OCI-LY1 (cell line): Measurements from ENCODE around the gene MRPL36.

Experiments
- H2AFZ ChIP-seq: fragments of 200-600 bp; sonication (generic), shearing (Covaris generic); 2 replicates; pipeline ENCODE4 v1.6.0; 2014; ENCODE audit warnings: antibody characterized with exemption, mild to moderate bottlenecking, low read length
- H3F3A ChIP-seq: fragments of 200-600 bp; sonication (generic), shearing (Covaris generic); 2 replicates; pipeline ENCODE4 v1.6.0; 2014; ENCODE audit warnings: mild to moderate bottlenecking, antibody characterized with exemption, low read length, moderate library complexity; ENCODE audit not compliant: insufficient read depth
- H3K27ac ChIP-seq: fragments of 200-600 bp; sonication (generic); 2 replicates; pipeline ENCODE4 v1.5.1; 2014; ENCODE audit warnings: low read length, mixed run types, mild to moderate bottlenecking, low read depth; ENCODE audit not compliant: poor library complexity, severe bottlenecking
- H3K27me3 ChIP-seq: fragments of 200-600 bp; sonication (generic); 2 replicates; pipeline ENCODE4 v1.6.0; 2014; ENCODE audit warnings: antibody characterized with exemption, mild to moderate bottlenecking, low read length, moderate library complexity; ENCODE audit not compliant: insufficient read depth
- H3K36me3 ChIP-seq: fragments of 200-600 bp; sonication (generic); 2 replicates; pipeline ENCODE4 v1.6.1; 2014; ENCODE audit warnings: mild to moderate bottlenecking, antibody characterized with exemption, low read length, moderate library complexity, mixed read lengths; ENCODE audit not compliant: insufficient read depth
- H3K4me1 ChIP-seq: fragments of 200-600 bp; sonication (generic); 2 replicates; pipeline ENCODE4 v1.5.1; 2014; ENCODE audit warnings: mild to moderate bottlenecking, low read length, moderate library complexity; ENCODE audit not compliant: insufficient read depth, severe bottlenecking
- H3K4me2 ChIP-seq: fragments of 200-600 bp; sonication (generic), shearing (Covaris generic); 2 replicates; pipeline ENCODE4 v1.6.1; 2014; ENCODE audit warnings: low read length
- H3K4me3 ChIP-seq: fragments of 200-600 bp; sonication (generic); 2 replicates; pipeline ENCODE4 v1.5.1; 2014; ENCODE audit warnings: low read length, low read depth, mild to moderate bottlenecking, mixed read lengths; ENCODE audit not compliant: poor library complexity, severe bottlenecking
- H3K79me2 ChIP-seq: fragments of 200-600 bp; shearing (Covaris generic); 2 replicates; pipeline ENCODE4 v1.6.1; 2016; ENCODE audit warnings: mixed run types, low read length, mixed read lengths; ENCODE audit not compliant: insufficient read depth
- H3K9ac ChIP-seq: fragments of 200-600 bp; sonication (generic), shearing (Covaris generic); 2 replicates; pipeline ENCODE4 v1.6.1; 2014; ENCODE audit warnings: mild to moderate bottlenecking, low read length, mixed read lengths
- H3K9me2 ChIP-seq: fragments of 200-600 bp; sonication (generic), shearing (Covaris generic); 2 replicates; pipeline ENCODE4 v1.6.1; 2014; ENCODE audit warnings: low read depth, mild to moderate bottlenecking, low read length, mixed read lengths
- H3K9me3 ChIP-seq: fragments of 200-600 bp; shearing (Covaris generic); 2 replicates; pipeline ENCODE4 v1.6.1; 2014; ENCODE audit warnings: low read length, mixed read lengths
- H4K20me1 ChIP-seq: fragments of 200-600 bp; sonication (generic), shearing (Covaris generic); 2 replicates; pipeline ENCODE4 v1.6.0; 2016; ENCODE audit warnings: mild to moderate bottlenecking, low read length; ENCODE audit not compliant: insufficient read depth
- CTCF ChIP-seq: fragments of 200-600 bp; sonication (generic), shearing (Covaris generic); IDR thresholded peaks from 2 replicates; pipeline ENCODE4 v1.5.1; 2017; ENCODE audit warnings: mild to moderate bottlenecking, antibody characterized with exemption, low read length, moderate library complexity, mixed read lengths
- EZH2 ChIP-seq: fragments of 200-600 bp; sonication (generic), shearing (Covaris generic); IDR thresholded peaks from 2 replicates; pipeline ENCODE4 v1.8.0; 2017; ENCODE audit warnings: borderline replicate concordance, mixed run types, mild to moderate bottlenecking, antibody characterized with exemption, low read length, moderate library complexity, mixed read lengths

The MRPL36 gene

DNA sequence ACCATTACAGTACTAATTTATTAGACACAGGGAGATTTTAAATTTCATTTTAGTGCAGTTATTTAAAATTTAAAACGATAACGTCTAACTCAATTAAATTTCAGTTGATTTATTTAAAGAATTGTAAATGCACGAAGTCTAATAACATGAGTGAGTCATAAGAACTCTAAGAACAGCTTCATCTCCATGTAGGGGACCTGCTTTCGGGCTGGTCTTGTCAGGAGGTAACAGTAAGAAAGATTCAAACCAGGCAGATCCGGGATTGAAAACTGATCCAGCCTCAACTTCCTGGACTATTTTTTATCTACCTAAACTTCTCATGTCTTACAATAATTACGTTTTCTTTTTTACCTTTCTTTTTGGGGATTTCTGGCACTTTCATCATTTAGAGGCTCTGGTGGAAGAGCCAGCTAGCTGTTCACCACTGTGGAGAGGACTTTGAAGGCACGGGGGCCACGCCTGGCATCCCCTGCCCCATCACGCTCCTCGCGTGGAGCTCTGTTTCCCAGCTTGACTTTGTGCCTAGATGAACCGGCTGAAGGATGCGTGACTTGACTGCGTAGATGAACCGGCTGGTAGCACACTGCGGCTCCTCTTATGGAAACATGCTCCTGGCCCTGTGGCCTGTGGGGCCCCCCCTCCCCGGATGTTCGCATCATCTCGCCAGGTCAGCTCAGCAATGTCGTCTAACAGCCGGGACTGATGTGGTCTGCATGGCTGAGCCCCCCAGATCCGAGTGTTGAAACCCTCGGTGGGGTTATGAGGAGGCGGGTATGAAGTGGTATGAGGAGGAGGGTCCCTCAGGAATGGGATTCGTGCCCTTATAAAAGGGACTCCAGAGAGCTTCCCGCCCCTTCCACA, 27.6 kb upstream of the MRPL36 start:
- Histone ChIP-seq H3K4me3 (no peak overlapping the region), H3K4me1 (peaks cover 6% of the 10 kb centered on the region), H3K9me2 (no peaks in the 10 kb centered on the region), H3F3A (no peaks in the 10 kb centered on the region), H3K9ac (no peak overlapping the region), H3K9me3 (no peaks in the 10 kb centered on the region), H2AFZ (no peak overlapping the region), H3K4me2 (no peak overlapping the region), H3K27me3 (no peaks in the 10 kb centered on the region), H4K20me1 (no peaks in the 10 kb centered on the region), H3K27ac (no peak overlapping the region), H3K79me2 (no peaks in the 10 kb centered on the region), H3K36me3 (peaks cover 31% of the 10 kb centered on the region)
- TF ChIP-seq EZH2 (no peak), CTCF (no peak)

DNA sequence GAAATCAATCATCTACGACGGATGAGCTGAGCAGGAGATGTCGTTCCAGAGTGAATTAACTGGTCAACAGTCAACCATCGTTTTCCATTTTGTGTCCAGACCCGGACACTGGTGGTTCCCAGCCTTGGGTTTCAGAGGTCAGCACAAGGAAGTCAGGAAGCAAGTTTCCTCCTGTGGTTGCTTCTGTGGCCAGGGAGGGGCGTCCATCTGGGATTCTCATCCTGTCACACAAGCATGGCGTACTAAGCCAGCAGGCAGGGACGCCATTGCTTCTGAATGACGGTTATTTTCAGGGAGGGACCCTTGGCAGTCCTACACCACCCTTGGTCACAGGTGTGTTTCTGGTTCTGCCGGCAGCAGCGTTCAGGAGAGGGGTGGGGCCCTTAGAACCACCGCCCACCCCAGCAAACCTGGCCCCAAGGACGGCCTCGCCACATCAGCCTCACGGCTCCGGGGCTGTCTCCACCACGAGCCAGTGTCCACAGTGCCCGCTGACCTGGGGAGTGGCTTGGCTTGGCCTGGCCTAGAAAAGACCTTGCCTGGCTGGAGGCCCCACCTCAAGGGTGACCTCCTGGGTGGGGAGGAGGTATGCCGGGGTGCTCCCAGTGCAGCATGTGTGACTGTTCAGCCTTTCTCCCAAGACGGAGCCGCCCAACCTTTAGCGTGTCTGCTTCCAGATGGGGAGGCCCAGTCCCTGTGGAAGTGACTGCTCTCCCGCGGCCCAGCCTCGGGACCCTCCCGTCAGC, 26.8 kb upstream of the MRPL36 start:
- no peaks in the 10 kb centered on the region for H3K9me2 ChIP-seq
- no peak overlapping the region for H3K27ac ChIP-seq
- H3K36me3 ChIP-seq: peaks cover 40% of the 10 kb centered on the region
- no peaks in the 10 kb centered on the region for H3K4me1 ChIP-seq
- TF ChIP-seq EZH2: no peak
- no peak for TF ChIP-seq CTCF
- H3F3A ChIP-seq: no peaks in the 10 kb centered on the region
- H3K79me2 ChIP-seq: no peaks in the 10 kb centered on the region
- no peaks in the 10 kb centered on the region for H3K9me3 ChIP-seq
- no peaks in the 10 kb centered on the region for H4K20me1 ChIP-seq
- no peak overlapping the region for H2AFZ ChIP-seq
- H3K9ac ChIP-seq: no peak overlapping the region
- no peaks in the 10 kb centered on the region for H3K27me3 ChIP-seq
- no peak overlapping the region for H3K4me2 ChIP-seq
- H3K4me3 ChIP-seq: no peak overlapping the region

GRCh38 chr5:1824903-1825841, 25.5 kb upstream of the MRPL36 start:
- Histone ChIP-seq H3K79me2 (no peaks in the 10 kb centered on the region), H3K36me3 (peaks cover 52% of the 10 kb centered on the region), H3K4me1 (no peaks in the 10 kb centered on the region), H3F3A (no peaks in the 10 kb centered on the region), H3K4me3 (no peak overlapping the region), H3K27me3 (no peaks in the 10 kb centered on the region), H4K20me1 (no peaks in the 10 kb centered on the region), H3K27ac (no peak overlapping the region), H3K9ac (no peak overlapping the region), H3K9me3 (no peaks in the 10 kb centered on the region), H3K4me2 (no peak overlapping the region), H3K9me2 (no peaks in the 10 kb centered on the region), H2AFZ (no peak overlapping the region)
- TF ChIP-seq CTCF (no peak), EZH2 (no peak)
